Activated B cell treated with CpG ODN at 0.5 μM for 24 hours (primary cell): ENCODE measurements around the gene ETFB. TPM values are rescaled to one million over a fixed set of nuclear protein-coding genes. Genes with fewer than 3 reads are reported as not detected.

Experiments used
- ATAC-seq: fragments of 200-7000 bp; cut with Tn5 transposase; one replicate; pipeline ENCODE4 v1.10.0; 2021; ENCODE audit warnings: low read depth, mild to moderate bottlenecking, moderate library complexity
- CTCF ChIA-PET: fragments of 350-600 bp; sonication (Branson Sonifier 250); formaldehyde crosslinking; loops from one replicate; lab custom pipeline; 2021; ENCODE audit warnings: antibody characterized with exemption; lab: Charles Lee
- POLR2A ChIA-PET: fragments of 350-600 bp; sonication (Branson Sonifier 250); formaldehyde crosslinking; loops from one replicate; lab custom pipeline; 2021; ENCODE audit warnings: antibody characterized with exemption; lab: Charles Lee
- DNase-seq: peaks from one replicate; pipeline ENCODE4 v3.0.0; 2022
- H3K27ac Mint-ChIP-seq: one replicate; pipeline ENCODE4 v1.8.0; 2020; ENCODE audit warnings: mixed read lengths
- H3K27me3 Mint-ChIP-seq: one replicate; pipeline ENCODE4 v1.8.0; 2021; ENCODE audit warnings: mixed read lengths
- H3K36me3 Mint-ChIP-seq: one replicate; pipeline ENCODE4 v1.8.0; 2021; ENCODE audit warnings: low read depth, mixed read lengths
- H3K4me1 Mint-ChIP-seq: one replicate; pipeline ENCODE4 v1.8.0; 2021; ENCODE audit warnings: mixed read lengths
- H3K4me3 Mint-ChIP-seq: one replicate; pipeline ENCODE4 v1.8.0; 2020; ENCODE audit warnings: mild to moderate bottlenecking, mixed read lengths
- H3K9me3 Mint-ChIP-seq: one replicate; pipeline ENCODE4 v1.8.0; 2020; ENCODE audit warnings: mixed read lengths
- intact Hi-C: fragments of 100-400 bp; cut with micrococcal nuclease; formaldehyde crosslinking; loops from one replicate; pipeline ENCODE4 v1.15.1; 2024
- total RNA-seq: library from RNA; stranded (reverse); gene quantifications from 2 replicates; pipeline ENCODE4 v1.2.3, GENCODE V29; 2022
- TF ChIP-seq, protein P1 (sequence below): fragments of 200-600 bp; IDR thresholded peaks from one replicate; pipeline ENCODE4 v1.8.0; 2022; ENCODE audit warnings: antibody characterized with exemption, mild to moderate bottlenecking

The ETFB gene
- total RNA-seq, 1 donor from 2014 or later = 43.8 TPM

DNA sequence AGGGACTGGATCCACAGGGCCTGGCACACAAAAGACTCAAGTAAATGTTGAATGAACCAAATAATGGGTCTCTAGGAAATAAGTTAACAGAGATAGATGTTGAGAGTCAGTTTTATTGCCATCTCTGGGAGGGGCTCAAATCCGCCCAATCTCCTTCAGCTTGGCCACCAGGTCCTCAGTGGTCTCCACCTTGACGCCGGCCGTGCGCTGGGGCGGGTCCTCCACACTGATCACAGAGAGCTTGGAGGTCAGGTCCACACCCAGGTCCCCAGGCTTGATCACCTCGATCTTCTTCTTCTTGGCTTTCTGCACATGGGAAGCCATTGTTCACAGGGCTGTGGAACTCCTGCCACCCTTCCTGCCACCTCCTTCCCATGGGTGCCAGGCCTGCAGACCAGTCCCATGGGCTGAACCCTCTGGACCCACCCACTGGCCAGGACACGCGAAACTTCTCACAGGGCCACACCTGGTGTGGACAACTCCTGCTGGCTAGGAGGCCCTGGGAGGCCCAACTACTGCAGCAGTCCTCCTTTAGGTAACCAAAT is 21.0 kb downstream of the ETFB start:
- Mint-ChIP-seq H3K27me3 (no peaks in the 10 kb centered on the region), H3K4me3 (peak overlapping the region; percentile 58), H3K36me3 (peaks cover 23% of the 10 kb centered on the region), H3K4me1 (peaks cover 42% of the 10 kb centered on the region), H3K27ac (peak overlapping the region; percentile 92), H3K9me3 (no peaks in the 10 kb centered on the region)
- ChIA-PET CTCF (interaction anchor here (1.2 to 2.0 kb wide), 2 partner anchors 21 to 51 kb away, joined by 3 to 7 read pairs; partner anchors contain the start of gene ETFB), POLR2A (interaction anchor here (1.0 to 1.9 kb wide), 5 partner anchors 12 to 72 kb away, joined by 3 to 10 read pairs (median 4); partner anchors contain the start of genes ETFB and SIGLEC10)
- DNase-seq = no peak
- intact Hi-C loops = no loop called here
- no peak for ATAC-seq
- TF ChIP-seq, protein P1, sequence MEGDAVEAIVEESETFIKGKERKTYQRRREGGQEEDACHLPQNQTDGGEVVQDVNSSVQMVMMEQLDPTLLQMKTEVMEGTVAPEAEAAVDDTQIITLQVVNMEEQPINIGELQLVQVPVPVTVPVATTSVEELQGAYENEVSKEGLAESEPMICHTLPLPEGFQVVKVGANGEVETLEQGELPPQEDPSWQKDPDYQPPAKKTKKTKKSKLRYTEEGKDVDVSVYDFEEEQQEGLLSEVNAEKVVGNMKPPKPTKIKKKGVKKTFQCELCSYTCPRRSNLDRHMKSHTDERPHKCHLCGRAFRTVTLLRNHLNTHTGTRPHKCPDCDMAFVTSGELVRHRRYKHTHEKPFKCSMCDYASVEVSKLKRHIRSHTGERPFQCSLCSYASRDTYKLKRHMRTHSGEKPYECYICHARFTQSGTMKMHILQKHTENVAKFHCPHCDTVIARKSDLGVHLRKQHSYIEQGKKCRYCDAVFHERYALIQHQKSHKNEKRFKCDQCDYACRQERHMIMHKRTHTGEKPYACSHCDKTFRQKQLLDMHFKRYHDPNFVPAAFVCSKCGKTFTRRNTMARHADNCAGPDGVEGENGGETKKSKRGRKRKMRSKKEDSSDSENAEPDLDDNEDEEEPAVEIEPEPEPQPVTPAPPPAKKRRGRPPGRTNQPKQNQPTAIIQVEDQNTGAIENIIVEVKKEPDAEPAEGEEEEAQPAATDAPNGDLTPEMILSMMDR = no peak

DNA sequence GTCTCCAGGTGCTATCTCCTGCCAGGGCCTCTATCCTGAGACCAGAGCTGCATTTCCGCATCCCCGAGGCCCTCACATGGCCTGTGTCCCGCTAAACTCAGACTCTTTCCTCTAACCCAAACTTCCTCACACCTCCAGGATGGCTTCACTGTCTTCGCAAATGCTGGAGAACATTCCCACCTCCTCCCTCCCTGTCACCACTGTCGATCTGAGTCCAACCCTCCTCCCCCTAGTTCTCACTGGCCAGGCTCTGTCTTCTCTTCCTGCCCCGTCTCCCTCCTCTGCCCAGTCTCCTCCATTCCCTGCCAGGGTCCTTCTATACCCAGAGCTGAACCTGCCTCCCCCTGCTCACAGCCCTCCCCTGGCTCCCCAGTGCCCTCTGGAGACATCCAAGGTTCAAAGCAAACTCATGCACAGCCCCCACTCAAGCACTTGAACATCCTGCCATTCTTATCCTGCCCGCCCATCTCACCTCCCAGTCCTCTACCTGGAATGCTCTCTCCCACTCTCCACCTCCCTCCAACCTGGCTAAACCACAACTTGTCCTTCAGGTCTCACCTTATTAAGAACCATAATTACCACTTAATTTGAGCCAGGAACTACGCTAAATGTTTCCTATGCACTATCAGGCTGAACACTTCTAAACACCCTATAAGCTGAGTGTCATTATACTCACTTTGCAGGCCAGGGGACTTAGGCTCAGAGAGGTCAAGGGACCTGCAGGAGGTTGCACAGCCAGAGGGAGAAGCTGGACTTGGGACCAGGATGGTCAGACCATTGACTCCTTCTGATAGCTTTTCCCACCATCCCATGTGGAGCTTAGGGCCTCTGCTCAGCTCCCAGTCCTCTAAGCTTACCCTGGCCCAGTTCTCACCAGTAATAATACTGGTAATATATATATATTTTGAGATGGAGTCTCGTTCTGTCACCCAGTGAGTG is 23.3 kb downstream of the ETFB start:
- TF ChIP-seq, protein P1 = no peak
- Mint-ChIP-seq H3K36me3 (peaks cover 13% of the 10 kb centered on the region), H3K27me3 (no peaks in the 10 kb centered on the region), H3K4me3 (peak overlapping the region; percentile 6), H3K9me3 (no peaks in the 10 kb centered on the region), H3K4me1 (peaks cover 54% of the 10 kb centered on the region), H3K27ac (peak overlapping the region; percentile 65)
- CTCF ChIA-PET = interaction anchor here (1.0 to 2.0 kb wide), 2 partner anchors 23 to 65 kb away, joined by 5 to 7 read pairs; partner anchors contain the start of gene ETFB
- POLR2A ChIA-PET = interaction anchor here (1.1 to 4.9 kb wide), 3 partner anchors 25 to 75 kb away, joined by 3 to 49 read pairs (median 3); partner anchors contain the start of gene SIGLEC10
- DNase-seq = no peak
- intact Hi-C loops = no loop called here
- no peak for ATAC-seq

DNA sequence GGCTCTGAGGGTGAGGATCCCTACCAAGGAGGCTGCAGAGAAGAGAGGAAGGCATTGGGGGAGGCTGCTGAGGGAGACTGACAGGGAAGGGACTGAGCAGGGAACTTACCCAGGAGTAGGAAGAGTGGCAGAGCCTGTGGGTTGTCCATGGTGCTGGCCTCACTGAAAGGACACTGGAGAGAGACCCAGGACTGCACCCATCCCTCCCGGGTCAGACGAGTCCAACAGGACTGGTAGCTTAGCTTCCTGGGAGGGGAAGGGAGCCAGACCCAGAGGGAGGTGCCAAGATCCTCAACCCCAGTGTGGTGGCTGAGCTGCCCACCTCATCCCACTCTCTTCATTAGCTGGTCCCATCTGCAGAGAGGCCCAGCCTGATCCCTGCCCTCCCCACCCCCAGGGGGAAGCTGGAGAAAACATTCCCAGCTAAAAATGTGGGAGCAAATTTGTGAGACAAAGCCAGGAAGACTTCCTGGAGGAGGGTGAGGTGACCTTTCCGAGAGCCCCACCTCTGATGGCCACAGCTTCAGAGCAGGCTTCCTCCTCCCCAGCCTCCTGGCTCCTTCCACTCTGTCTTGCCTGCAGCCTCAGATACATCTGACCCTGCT is 24.1 kb downstream of the ETFB start, which contains the start of gene VSIG10L:
Gene VSIG10L (minus strand): TSS at position 164 of the 605 bp plus-strand sequence. CDS start 15 bp downstream, at position 149.
- intact Hi-C loops = no loop called here
- ChIA-PET CTCF (interaction anchor here (0.7 to 2.1 kb wide), 2 partner anchors 75 to 80 kb away, joined by 3 to 5 read pairs; partner anchors contain the start of gene SIGLEC10), POLR2A (interaction anchor here (0.8 to 4.9 kb wide), 3 partner anchors 25 to 76 kb away, joined by 3 to 49 read pairs (median 3); partner anchors contain the start of gene SIGLEC10)
- H3K4me1 Mint-ChIP-seq = peaks cover 54% of the 10 kb centered on the region
- no peaks in the 10 kb centered on the region for H3K27me3 Mint-ChIP-seq
- H3K4me3 Mint-ChIP-seq = peak within 1 kb of the TSS; percentile 57
- H3K27ac Mint-ChIP-seq = peak within 1 kb of the TSS; percentile 65
- H3K9me3 Mint-ChIP-seq = no peaks in the 10 kb centered on the region
- TF ChIP-seq, protein P1 = no peak
- peaks cover 6% of the 10 kb centered on the region for H3K36me3 Mint-ChIP-seq
- DNase-seq (no peak), ATAC-seq (no peak)

DNA sequence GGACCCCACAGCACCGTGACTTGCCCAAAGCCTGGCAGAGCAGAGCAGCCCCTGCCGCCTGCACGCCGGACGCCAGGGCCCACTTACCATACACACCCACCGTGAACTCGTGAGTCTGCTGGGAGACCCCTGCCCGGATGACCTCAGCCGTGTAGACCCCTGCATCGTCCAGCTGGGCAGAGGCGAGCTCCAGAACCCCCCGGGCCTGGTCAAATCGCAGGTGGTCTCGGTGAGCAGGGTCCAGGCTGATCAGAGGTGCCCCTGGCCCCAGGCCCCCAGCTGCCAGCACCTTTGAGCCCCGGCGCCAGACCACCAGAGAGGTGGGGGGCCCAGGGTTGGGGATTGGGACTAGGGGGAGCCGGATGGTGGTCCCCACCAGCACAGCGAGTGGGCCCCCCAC is 25.1 kb downstream of the ETFB start:
- Mint-ChIP-seq H3K27me3 (no peaks in the 10 kb centered on the region), H3K36me3 (no peaks in the 10 kb centered on the region), H3K9me3 (no peaks in the 10 kb centered on the region), H3K4me3 (peak overlapping the region; percentile 57), H3K27ac (peak overlapping the region; percentile 53), H3K4me1 (peaks cover 54% of the 10 kb centered on the region)
- POLR2A ChIA-PET = interaction anchor here (0.8 to 4.9 kb wide), 3 partner anchors 26 to 77 kb away, joined by 3 to 49 read pairs (median 22); partner anchors contain the start of gene SIGLEC10
- intact Hi-C loops = no loop called here
- DNase-seq = no peak
- CTCF ChIA-PET = interaction anchor here (0.8 to 2.6 kb wide), 5 partner anchors 53 to 316 kb away, joined by 3 to 15 read pairs (median 8); no protein-coding TSS in a partner anchor
- TF ChIP-seq, protein P1 = no peak
- ATAC-seq = no peak
